Stimulated activated CD4-positive, alpha-beta T cell treated with anti-CD3 and anti-CD28 coated beads, Interleukin-15, amount 100 ng/mL, for 1 hour (primary cell): ENCODE results near the gene HOXC4.
"Not testable (repeated sequence)": the region's sequence is repeated elsewhere in the genome, so short reads cannot be mapped to it uniquely, and the experiment has no call there.

ENCODE experiments used
- DNase-seq, 2 donors: peaks; one replicate each; pipeline ENCODE4 v3.0.0-alpha.2; 2020; ENCODE audit warnings: low read depth in 1 of 2, low spot score in 1 of 2

Gene HOXC4

GRCh38 chr12:54053003-54053750, 458 bp upstream of the HOXC4 start:
- DNase-seq, result no peak

GRCh38 chr12:54054742-54055194, 1.1 kb downstream of the HOXC4 start:
- no peak for DNase-seq

- DNase-seq, result no peak
Observed at GRCh38 chr12:54055552-54055951, 1.9 kb downstream of the HOXC4 start.

- no peak for DNase-seq
Observed at GRCh38 chr12:54056110-54056509, 2.5 kb downstream of the HOXC4 start.

GRCh38 chr12:54058128-54058768, 4.6 kb downstream of the HOXC4 start:
- DNase-seq, result no peak

GRCh38 chr12:54059668-54060067, 6.0 kb downstream of the HOXC4 start:
- DNase-seq, result no peak

GRCh38 chr12:54060174-54060974, 6.7 kb downstream of the HOXC4 start:
- no peak for DNase-seq

GRCh38 chr12:54060975-54061778, 7.5 kb downstream of the HOXC4 start:
- DNase-seq, result no peak

GRCh38 chr12:54065677-54066076, 12.0 kb downstream of the HOXC4 start:
- no peak for DNase-seq

- DNase-seq, result no peak
Observed at GRCh38 chr12:54066408-54066807, 12.8 kb downstream of the HOXC4 start.

GRCh38 chr12:54068418-54069070, 14.9 kb downstream of the HOXC4 start:
- DNase-seq, result no peak

- no peak for DNase-seq
Observed at GRCh38 chr12:54071942-54072341, 18.3 kb downstream of the HOXC4 start.

- no peak for DNase-seq
Observed at GRCh38 chr12:54074308-54074707, 20.7 kb downstream of the HOXC4 start.

GRCh38 chr12:54075409-54075808, 21.8 kb downstream of the HOXC4 start:
- no peak for DNase-seq

- DNase-seq, result no peak
Observed at GRCh38 chr12:54075974-54076373, 22.3 kb downstream of the HOXC4 start.

- not testable (repeated sequence) for DNase-seq
Observed at GRCh38 chr12:54077843-54078242, 24.2 kb downstream of the HOXC4 start.

- DNase-seq, result not testable (repeated sequence)
Observed at GRCh38 chr12:54079115-54079514, 25.5 kb downstream of the HOXC4 start.

- not testable (repeated sequence) for DNase-seq
Observed at GRCh38 chr12:54080008-54080924, 26.6 kb downstream of the HOXC4 start.

GRCh38 chr12:54081053-54081514, 27.4 kb downstream of the HOXC4 start:
- not testable (repeated sequence) for DNase-seq
